GM19467 (cell line): Measurements from ENCODE around the gene ACACB.

Source experiments
- ATAC-seq: cut with Tn5 transposase; IDR thresholded peaks from one replicate; pipeline ENCODE4 v1.9.1; 2021; ENCODE audit warnings: mild to moderate bottlenecking, moderate library complexity; ENCODE audit not compliant: unreplicated experiment

Gene ACACB

GRCh38 chr12:109271418-109271817, 155.0 kb downstream of the ACACB start:
- ATAC-seq, result no peak

- ATAC-seq, result no peak
These were observed 157.0 kb downstream of the ACACB start for GRCh38 chr12:109273354-109273753.

- ATAC-seq, result no peak
These were observed 158.0 kb downstream of the ACACB start for GRCh38 chr12:109274381-109274780.

GRCh38 chr12:109275173-109275572, 158.8 kb downstream of the ACACB start:
- ATAC-seq, result no peak

GRCh38 chr12:109276160-109276559, 159.8 kb downstream of the ACACB start:
- ATAC-seq, result no peak

GRCh38 chr12:109277255-109277898, 161.0 kb downstream of the ACACB start:
- no peak for ATAC-seq

- ATAC-seq, result no peak
These were observed 161.7 kb downstream of the ACACB start for GRCh38 chr12:109277899-109278762.

- no peak for ATAC-seq
These were observed 162.5 kb downstream of the ACACB start for GRCh38 chr12:109278912-109279311.

- ATAC-seq, result no peak
These were observed 163.1 kb downstream of the ACACB start for GRCh38 chr12:109279525-109279924.

- ATAC-seq, result no peak
These were observed 165.1 kb downstream of the ACACB start for GRCh38 chr12:109281452-109281851.

GRCh38 chr12:109284392-109284791, 168.0 kb downstream of the ACACB start:
- ATAC-seq, result no peak

GRCh38 chr12:109286252-109286651, 169.9 kb downstream of the ACACB start:
- ATAC-seq, result no peak

GRCh38 chr12:109286652-109287051, 170.3 kb downstream of the ACACB start:
- no peak for ATAC-seq

- ATAC-seq, result no peak
These were observed 170.8 kb downstream of the ACACB start for GRCh38 chr12:109287181-109287580.

GRCh38 chr12:109287811-109288469, 171.6 kb downstream of the ACACB start:
- no peak for ATAC-seq

- no peak for ATAC-seq
These were observed 172.2 kb downstream of the ACACB start for GRCh38 chr12:109288571-109288970.

GRCh38 chr12:109289004-109289403, 172.6 kb downstream of the ACACB start:
- ATAC-seq, result no peak

- ATAC-seq, result no peak
These were observed 173.2 kb downstream of the ACACB start for GRCh38 chr12:109289551-109289950.

GRCh38 chr12:109290061-109290460, 173.7 kb downstream of the ACACB start:
- no peak for ATAC-seq

- ATAC-seq, result no peak
These were observed 174.7 kb downstream of the ACACB start for GRCh38 chr12:109291117-109291516.

- no peak for ATAC-seq
These were observed 175.3 kb downstream of the ACACB start for GRCh38 chr12:109291521-109292341.
